HG02798 (cell line): ENCODE results near the gene RDH5.

ENCODE experiments used
- ATAC-seq: cut with Tn5 transposase; IDR thresholded peaks from one replicate; pipeline ENCODE4 v1.9.1; 2021; ENCODE audit warnings: mild to moderate bottlenecking; ENCODE audit not compliant: unreplicated experiment, poor library complexity

The RDH5 gene

GRCh38 chr12:55694651-55695050 is 25.5 kb upstream of the RDH5 start:
- ATAC-seq = no peak

- no peak for ATAC-seq
Measured at GRCh38 chr12:55695349-55695748, 24.8 kb upstream of the RDH5 start.

DNA sequence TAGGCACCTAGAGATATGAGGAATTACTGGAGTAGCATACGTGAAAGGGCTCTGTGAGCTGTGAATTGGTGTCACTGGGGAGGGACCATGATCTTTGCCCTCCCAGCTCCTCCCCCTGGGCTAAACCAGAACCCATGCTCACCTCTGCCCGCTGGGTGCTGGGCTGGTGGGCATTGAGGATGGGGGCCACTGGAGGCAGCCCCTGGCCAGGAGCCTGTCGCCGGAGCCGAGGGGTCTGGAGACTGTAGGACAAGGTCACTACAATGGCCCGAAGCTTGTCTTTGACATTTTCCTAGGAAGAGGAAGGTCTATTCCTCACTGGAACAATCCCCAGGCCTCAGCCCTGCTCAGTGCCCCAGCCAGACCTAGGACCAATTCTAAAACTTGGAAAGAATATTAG is 24.1 kb upstream of the RDH5 start:
- ATAC-seq = no peak

GRCh38 chr12:55696796-55697462 is 23.3 kb upstream of the RDH5 start:
- ATAC-seq = no peak

DNA sequence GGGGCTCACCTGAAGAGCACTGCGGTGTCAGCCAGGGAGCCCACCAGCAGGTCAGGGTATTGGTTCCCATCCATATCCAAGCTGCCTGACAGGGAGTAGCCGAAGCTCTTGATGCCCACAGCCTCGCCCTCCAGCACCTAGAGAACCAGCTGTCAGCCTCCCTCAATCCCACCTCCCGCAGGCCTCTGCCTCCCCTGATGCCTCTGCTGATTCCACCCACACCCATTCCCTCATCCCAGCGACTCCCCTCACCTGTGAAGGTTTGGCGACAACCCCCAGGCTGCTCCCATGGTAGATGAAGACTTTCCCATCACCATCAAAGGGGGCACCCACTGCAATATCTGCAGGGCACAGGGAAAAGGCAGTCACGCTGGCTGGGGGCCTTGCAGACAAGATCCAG is 22.5 kb upstream of the RDH5 start:
- no peak for ATAC-seq

DNA sequence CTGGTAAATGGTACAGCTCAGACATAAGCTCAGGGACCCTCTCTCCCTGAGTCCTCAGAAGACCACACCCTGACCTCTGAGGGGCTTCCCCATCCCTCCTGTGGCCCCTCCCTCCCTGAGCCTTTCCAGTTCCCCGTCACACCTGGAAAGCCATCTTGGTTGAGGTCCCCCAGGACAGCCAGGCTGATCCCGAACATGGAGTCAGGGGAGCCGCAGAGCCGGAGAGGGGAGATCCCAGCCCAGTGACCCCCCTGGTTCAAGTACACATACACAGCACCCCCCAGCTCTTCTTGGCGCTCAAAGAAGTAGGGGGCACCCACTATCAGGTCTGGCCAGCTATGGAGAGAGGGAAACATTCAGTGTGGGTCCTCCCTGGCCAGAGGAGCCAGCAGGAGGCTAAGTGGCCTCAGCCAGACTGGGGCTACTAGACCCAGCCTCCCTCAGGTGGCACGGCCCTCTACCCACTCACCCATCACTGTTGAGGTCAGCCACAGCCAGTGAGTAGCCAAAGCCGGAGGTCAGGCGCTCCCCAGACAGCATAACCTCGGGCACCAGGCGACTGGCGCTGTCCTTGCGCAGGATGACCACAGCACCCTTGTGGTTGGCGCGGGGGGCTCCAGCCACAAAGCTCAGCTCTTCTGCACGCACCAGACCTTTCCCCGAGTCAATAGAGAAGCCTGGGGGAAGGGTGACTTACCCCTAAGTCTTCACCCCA is 21.8 kb upstream of the RDH5 start:
- no peak for ATAC-seq

GRCh38 chr12:55698965-55699364 is 21.2 kb upstream of the RDH5 start:
- ATAC-seq = no peak

GRCh38 chr12:55699471-55700055 is 20.6 kb upstream of the RDH5 start:
- ATAC-seq = no peak

- ATAC-seq = no peak
Measured at GRCh38 chr12:55700255-55701018, 19.8 kb upstream of the RDH5 start.

- no peak for ATAC-seq
Measured at GRCh38 chr12:55702861-55703260, 17.3 kb upstream of the RDH5 start.

DNA sequence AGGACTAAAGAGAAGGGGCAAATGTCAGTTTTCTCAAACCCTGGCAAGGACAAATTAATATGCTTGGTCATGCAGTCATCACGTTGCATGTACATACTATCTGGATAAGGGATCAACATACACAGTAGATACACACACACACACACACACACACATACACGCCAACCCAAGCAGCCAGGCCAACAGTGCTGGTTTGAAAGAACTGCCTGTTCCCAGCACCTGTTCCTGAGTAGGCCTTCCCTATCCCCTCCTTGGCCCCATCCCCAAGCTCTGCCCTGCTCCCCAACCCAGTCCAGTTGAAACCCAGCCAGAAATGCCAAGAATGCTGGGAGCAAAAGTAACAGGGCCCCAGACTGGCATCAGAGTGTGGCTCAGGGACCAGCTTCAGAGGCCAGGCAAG is 16.9 kb upstream of the RDH5 start:
- no peak for ATAC-seq

DNA sequence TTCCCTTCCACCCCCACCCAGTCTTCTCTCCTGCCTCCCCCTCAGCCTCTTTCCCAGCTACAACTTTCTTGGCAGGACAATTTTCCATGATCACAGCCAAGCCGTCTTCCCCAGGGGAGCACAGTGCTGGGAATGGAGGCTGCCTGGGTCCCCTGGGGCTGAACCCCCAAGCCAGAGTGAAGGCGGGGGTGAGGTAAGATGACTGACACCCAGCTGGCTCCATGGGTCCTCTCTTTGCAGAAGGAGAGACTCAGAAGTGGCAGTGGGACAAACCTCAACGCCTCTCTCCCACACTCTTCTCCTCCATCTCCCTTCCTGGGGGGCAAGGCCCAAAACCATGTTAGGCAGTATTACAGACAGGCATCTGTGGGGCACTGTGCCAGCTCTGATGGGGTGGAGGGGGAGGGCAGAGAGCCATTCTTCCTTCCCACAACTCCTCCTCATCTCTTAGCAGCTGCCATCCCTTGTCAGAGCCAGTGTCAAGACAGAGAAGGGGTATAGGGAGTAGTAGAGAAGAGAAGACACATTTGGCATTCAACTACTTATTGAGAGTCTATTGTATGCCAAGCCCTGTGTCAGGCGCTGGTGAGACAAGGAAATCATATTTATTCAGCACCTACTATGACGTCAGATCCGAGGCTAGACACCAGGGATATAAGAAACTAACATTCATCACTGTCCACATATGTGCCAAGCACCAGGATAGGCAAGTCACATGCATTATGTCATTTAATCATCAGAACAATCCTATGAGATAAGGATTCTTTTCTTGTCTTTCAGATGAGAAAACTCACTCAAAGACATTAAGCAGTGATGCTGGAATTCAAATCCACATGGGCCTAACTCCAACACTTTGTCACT is 16.1 kb upstream of the RDH5 start:
- no peak for ATAC-seq

DNA sequence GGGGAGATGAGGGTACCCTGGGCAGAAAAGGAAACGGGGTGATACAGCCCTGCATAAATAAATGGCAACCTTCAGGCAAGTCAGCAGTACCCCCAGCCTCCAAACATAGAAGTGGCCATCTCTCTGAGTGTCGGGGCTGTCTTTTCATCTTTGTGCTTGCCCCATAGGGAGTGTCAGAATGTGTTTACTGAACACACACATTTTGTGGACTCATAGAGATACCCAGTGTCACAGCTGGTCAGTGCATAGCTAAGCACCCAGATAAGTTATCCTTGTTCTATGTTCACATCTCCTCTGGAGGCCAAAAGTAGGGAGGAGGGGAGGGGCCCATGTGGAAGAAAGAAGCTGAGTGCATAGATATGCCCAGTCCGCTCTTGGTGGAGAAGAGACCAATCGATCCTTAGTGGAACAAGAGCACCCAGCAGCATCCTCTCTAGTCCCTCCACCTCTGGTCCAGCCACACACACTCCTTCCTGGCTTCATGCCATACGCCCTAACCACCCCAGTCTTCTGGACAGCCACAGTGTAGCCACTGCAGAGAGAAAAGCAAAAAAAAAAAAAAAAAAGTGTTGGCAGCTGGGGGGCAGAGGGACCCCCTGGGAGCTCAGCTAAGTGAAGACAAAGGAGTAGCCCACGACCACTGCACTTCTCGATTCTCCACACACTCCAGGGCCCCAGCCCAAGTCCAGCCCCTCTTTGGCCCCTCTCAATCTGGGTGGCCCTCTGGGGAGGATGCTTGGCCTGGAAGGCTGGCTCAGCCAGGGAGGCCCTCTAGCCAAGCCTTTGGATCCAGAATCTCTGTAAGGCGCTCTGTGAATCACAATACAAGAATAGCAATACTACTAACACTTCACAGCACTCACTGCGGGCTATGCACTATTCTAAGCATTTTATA is 15.1 kb upstream of the RDH5 start:
- ATAC-seq = no peak

DNA sequence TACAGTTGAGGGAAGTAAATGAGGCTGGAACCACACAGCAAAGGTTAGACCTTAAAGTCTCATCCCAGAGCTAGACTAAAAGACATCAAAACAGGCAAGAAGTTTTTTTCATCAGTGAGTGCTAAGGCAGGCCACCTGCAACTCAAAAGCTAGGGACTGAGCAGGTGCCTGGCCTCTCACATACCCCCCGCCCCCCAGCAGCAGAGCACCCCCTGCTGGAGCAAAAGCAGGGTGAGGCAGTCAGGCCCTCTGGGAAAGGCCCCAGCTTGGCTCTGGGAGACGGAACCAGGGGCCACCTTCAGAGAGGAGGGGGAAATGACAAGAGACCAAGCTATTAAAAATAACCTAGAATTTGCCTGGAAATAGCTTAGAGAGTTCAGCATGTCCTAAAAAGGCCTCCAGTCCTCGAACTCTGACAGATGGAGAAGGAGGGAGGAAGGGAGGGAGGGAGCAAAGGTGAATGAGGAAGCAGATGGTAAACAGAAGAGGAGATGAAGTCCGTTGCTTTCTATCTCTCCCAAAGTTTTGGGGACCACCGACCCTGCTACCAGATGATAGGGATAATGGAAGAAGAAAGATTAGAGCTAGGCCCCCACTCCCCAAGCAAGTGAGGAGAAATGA is 14.3 kb upstream of the RDH5 start:
- ATAC-seq = no peak

DNA sequence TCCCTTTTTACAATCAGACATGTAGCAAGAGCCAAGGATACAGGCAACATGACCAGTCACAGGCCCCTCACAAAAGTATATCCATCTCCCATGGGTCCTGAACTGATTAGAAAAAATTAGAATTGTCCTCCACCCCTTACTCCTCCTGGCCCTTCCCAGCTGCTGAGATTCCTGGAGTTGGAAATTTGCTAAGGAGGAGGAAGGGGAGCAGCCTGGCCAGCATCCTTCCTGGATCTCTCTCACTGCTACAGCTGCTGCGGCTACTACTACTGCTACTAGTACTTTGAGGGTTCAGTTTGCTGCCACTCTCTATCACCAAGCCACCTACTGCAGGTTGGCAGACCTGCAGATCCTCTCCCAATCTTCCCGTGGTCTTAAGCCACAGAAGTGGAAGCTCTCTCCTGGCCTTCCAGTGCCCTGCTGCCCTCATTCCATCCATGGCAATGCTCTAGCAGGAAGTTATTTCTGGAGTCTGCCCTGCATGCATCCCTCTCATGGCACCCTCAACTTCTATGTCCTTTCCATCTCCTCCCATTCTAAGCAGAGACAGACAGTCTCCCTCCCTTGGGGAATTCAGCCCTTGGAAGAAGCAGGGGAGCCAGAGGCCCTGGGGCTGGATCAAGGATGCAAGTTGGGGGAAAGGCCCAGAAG is 13.5 kb upstream of the RDH5 start:
- ATAC-seq = no peak

DNA sequence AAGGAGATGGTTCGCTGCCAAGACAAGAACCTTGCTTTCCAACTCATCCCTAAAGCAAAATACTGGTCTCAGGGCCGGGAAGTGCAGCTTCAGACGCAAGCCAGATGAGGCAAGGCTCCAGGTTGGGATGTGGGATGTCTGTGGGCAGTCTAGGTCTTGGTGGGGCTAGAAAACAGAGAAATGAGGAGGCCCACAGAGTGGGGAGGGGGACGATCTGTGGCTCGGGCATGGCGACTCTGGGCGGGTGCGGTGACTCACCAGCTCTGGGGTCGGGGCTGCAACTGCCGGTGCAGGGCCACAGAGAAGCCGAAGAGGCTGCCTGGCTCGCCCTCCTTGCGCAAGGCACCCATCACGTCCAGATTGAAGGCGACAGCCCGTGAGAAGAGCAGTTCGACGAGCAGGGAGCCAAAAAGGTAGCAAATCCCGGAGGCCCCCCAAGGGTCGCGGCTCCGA is 12.9 kb upstream of the RDH5 start:
- ATAC-seq = no peak

DNA sequence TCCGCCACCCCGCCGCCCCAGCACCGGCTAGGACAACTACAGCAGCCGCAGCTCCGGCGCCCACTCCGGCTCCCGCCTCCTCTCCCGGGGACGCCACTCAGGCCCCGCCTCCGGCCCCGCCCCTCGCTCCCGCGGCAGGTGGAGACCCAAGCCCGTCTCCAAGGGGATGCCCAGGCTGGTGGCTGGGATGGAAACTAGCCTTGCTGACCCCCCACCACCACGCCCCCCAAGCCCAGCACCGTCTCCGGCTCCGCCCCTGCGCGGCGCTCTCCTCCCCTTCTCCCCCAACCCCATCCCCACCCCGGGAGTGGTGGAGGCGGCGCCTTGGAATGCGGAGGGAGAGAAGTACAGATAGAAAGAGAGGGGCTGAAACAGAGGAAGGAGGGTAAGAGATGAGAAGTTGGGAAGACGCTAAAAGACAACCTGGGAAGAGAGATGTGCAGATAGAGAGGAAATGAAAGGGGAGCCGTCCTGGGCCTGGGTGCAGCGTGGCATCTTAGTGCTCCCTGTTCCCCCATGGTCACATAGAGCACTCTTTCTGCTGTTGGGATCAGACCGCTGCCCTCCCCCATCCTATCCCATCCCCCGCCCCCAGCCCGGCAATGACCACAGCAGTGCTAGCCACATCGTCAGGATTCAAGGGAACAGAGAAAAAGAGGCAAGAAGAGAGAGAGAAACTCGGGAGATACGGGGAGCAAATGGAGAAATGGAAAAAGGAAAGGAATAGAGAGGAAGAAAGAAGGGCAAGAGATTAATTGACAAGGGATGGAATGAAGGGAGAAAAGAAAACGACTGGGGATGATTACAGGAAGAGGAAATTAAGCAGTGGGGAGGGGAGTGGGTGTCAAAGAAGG is 12.1 kb upstream of the RDH5 start, which contains the start of gene ITGA7:
Gene ITGA7 (minus strand): TSS at position 64 of the 854 bp plus-strand sequence. CDS start 222 bp downstream, outside the sequence.
- ATAC-seq = peak; percentile 69
